ENCODE measurements around the gene SLC6A6.

The SLC6A6 gene

DNA sequence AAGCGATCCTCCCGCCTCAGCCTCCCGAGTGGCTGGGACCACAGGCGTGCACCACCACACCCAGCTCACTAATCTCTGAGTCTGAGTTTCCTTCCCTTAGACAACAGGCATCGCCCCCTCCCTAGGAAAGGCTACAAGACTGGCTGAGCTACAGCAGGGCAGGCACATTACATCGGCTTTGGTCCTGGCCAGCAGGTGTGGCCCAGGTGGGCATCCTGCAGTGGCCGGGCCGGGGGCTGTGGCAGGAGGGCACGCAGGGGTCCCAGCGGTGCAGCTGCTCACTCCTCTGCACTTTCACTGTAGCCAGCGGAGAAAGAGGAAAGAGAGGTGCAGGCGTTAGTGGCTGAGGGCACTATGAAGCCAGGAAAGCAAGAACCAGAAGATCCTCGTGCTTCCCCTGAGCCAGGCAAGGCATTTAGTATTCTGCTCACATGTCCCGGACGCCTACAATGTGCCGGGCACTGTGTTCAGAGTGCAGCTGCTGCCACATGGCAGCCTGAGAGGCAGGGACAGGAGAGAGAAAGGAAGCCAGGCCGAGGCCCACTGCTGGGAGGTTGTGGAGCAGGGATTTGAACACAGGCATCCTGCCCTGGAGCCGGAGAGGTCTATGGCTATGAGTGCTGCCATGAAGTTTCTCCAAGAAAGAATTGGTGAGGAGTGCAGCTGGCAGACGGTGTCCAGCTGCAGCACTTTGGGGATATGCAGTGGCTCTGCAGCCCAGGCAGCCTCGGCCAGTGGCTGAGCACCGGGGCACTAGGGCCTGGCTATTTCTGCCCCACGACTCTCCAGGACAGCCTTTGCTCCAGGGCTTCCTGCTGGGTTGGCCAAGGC is 115.4 kb downstream of the SLC6A6 start:
- no peak overlapping the region for H3K18ac ChIP-seq (ENCODE audit: low read length)
- no peaks in the 10 kb centered on the region for H3K27me3 ChIP-seq (ENCODE audit: insufficient read depth, low read length, poor library complexity)
- WGBS (ENCODE audit: extremely low coverage, insufficient coverage, low lambda C conversion rate): no CpG with 5 or more reads among the region's 22 CpGs
- no peak overlapping the region for H3K23ac ChIP-seq (ENCODE audit: low read length)
- H4K8ac ChIP-seq (ENCODE audit: low read depth, low read length): no peak overlapping the region
- H3K79me1 ChIP-seq (ENCODE audit: low read length): no peaks in the 10 kb centered on the region
- H2BK120ac ChIP-seq (ENCODE audit: low read depth, low read length): no peak overlapping the region
- no peak for DNase-seq
- H2BK15ac ChIP-seq (replicated peaks; ENCODE audit: low read depth): no peak overlapping the region
- H3K4me3 ChIP-seq (ENCODE audit: low read length): no peak overlapping the region
- H3K79me2 ChIP-seq (ENCODE audit: control insufficient read depth, insufficient read depth, low read length): no peaks in the 10 kb centered on the region
- H3K4me2 ChIP-seq (ENCODE audit: low read length): no peak overlapping the region
- no peak overlapping the region for H3K27ac ChIP-seq (ENCODE audit: low read depth, low read length)
- no peaks in the 10 kb centered on the region for H3K4me1 ChIP-seq (ENCODE audit: control insufficient read depth, low read depth, low read length)
- H3K36me3 ChIP-seq (ENCODE audit: control insufficient read depth, insufficient read depth, low read length): no peaks in the 10 kb centered on the region
- no peak overlapping the region for H2AK5ac ChIP-seq (ENCODE audit: low read length)
- H3K4ac ChIP-seq (ENCODE audit: low read depth, low read length): no peak overlapping the region
- H3K9ac ChIP-seq (ENCODE audit: low read length): no peak overlapping the region
- H4K5ac ChIP-seq (ENCODE audit: low read length): no peak overlapping the region
- H2BK5ac ChIP-seq (ENCODE audit: low read length): no peak overlapping the region
- no peak overlapping the region for H3K56ac ChIP-seq (ENCODE audit: low read length)

DNA sequence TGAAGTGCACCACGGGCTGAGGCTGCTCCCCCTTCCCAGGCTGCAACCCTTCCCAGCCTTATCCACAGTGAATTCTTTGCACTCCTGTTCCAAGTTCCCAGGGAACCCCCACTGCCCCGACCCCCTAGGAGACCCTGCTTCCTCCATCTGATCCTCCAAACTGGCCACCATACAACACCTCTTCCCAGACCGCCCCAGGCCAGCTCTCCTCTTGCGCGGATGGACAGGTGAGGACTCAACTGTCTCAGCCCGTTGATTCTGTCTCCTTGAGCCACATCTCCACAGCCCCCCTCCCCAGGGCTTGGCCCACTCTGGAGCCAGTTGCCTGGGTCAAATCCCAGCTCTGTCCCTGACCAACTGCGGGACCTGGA is 116.0 kb downstream of the SLC6A6 start:
- no peak overlapping the region for H2AK5ac ChIP-seq (ENCODE audit: low read length)
- no peak overlapping the region for H4K8ac ChIP-seq (ENCODE audit: low read depth, low read length)
- no peaks in the 10 kb centered on the region for H3K4me1 ChIP-seq (ENCODE audit: control insufficient read depth, low read depth, low read length)
- no peaks in the 10 kb centered on the region for H3K27me3 ChIP-seq (ENCODE audit: insufficient read depth, low read length, poor library complexity)
- H2BK120ac ChIP-seq (ENCODE audit: low read depth, low read length): no peak overlapping the region
- H2BK5ac ChIP-seq (ENCODE audit: low read length): no peak overlapping the region
- H3K79me2 ChIP-seq (ENCODE audit: control insufficient read depth, insufficient read depth, low read length): no peaks in the 10 kb centered on the region
- H3K4me2 ChIP-seq (ENCODE audit: low read length): no peak overlapping the region
- no peak overlapping the region for H4K5ac ChIP-seq (ENCODE audit: low read length)
- H3K18ac ChIP-seq (ENCODE audit: low read length): no peak overlapping the region
- H3K23ac ChIP-seq (ENCODE audit: low read length): no peak overlapping the region
- H3K9ac ChIP-seq (ENCODE audit: low read length): no peak overlapping the region
- no peak for DNase-seq
- H3K56ac ChIP-seq (ENCODE audit: low read length): no peak overlapping the region
- H3K36me3 ChIP-seq (ENCODE audit: control insufficient read depth, insufficient read depth, low read length): no peaks in the 10 kb centered on the region
- WGBS (ENCODE audit: extremely low coverage, insufficient coverage, low lambda C conversion rate): no CpG with 5 or more reads among the region's 7 CpGs
- no peak overlapping the region for H2BK15ac ChIP-seq (replicated peaks; ENCODE audit: low read depth)
- no peak overlapping the region for H3K27ac ChIP-seq (ENCODE audit: low read depth, low read length)
- no peak overlapping the region for H3K4me3 ChIP-seq (ENCODE audit: low read length)
- no peak overlapping the region for H3K4ac ChIP-seq (ENCODE audit: low read depth, low read length)
- H3K79me1 ChIP-seq (ENCODE audit: low read length): no peaks in the 10 kb centered on the region

DNA sequence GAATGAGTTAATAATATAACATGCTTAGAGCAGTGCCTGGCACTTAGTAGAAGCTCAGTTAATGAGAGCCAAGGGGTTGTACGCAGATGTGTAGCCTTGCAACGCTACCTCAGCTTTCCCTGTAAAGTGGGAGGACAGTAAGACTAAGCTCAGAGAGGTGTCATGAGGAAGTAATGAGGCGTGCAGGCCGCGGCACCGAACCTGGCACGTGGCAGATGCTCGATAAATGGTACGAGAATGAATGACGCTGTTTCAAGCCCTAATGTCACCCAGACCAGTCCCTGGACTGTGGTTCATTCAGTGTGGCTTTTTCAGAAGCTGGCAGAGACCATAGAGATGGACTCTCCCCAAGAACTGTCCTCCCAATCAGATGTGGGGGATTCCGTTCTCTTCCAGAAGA is 116.5 kb downstream of the SLC6A6 start:
- Histone ChIP-seq H2BK120ac (ENCODE audit: low read depth, low read length) (no peak overlapping the region), H3K4me3 (ENCODE audit: low read length) (no peak overlapping the region), H3K56ac (ENCODE audit: low read length) (no peak overlapping the region), H2BK15ac (replicated peaks; ENCODE audit: low read depth) (no peak overlapping the region), H2BK5ac (ENCODE audit: low read length) (no peak overlapping the region), H3K4me2 (ENCODE audit: low read length) (no peak overlapping the region), H3K27me3 (ENCODE audit: insufficient read depth, low read length, poor library complexity) (no peaks in the 10 kb centered on the region), H2AK5ac (ENCODE audit: low read length) (no peak overlapping the region), H3K79me2 (ENCODE audit: control insufficient read depth, insufficient read depth, low read length) (no peaks in the 10 kb centered on the region), H4K8ac (ENCODE audit: low read depth, low read length) (no peak overlapping the region), H3K36me3 (ENCODE audit: control insufficient read depth, insufficient read depth, low read length) (no peaks in the 10 kb centered on the region), H3K4ac (ENCODE audit: low read depth, low read length) (no peak overlapping the region), H4K5ac (ENCODE audit: low read length) (no peak overlapping the region), H3K4me1 (ENCODE audit: control insufficient read depth, low read depth, low read length) (no peaks in the 10 kb centered on the region), H3K79me1 (ENCODE audit: low read length) (no peaks in the 10 kb centered on the region), H3K9ac (ENCODE audit: low read length) (no peak overlapping the region), H3K18ac (ENCODE audit: low read length) (no peak overlapping the region), H3K23ac (ENCODE audit: low read length) (no peak overlapping the region), H3K27ac (ENCODE audit: low read depth, low read length) (no peak overlapping the region)
- no CpG with 5 or more reads among the region's 11 CpGs for WGBS (ENCODE audit: extremely low coverage, insufficient coverage, low lambda C conversion rate)
- no peak for DNase-seq

DNA sequence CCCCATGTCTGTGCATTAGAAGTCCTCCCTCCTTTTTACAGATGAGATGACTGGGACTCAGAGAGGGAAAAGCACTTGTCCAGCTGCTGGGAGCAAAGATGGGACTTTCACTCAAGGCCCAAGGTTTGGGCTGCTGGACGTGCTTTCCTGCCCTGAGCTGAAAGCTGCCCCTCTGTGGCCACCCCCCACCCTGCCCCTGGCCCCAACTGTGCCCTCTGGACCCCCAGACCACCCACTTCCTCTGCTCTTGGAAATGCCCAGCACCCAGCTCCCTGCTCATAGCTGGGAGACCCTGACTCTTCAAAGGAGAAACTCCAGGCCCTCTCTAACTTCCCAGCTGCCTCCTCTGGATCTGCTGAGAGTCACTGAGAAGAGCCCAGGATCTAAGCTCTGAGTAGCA is 117.0 kb downstream of the SLC6A6 start:
- Histone ChIP-seq H3K79me1 (ENCODE audit: low read length) (no peaks in the 10 kb centered on the region), H4K5ac (ENCODE audit: low read length) (no peak overlapping the region), H3K56ac (ENCODE audit: low read length) (no peak overlapping the region), H2BK5ac (ENCODE audit: low read length) (no peak overlapping the region), H3K23ac (ENCODE audit: low read length) (no peak overlapping the region), H2BK120ac (ENCODE audit: low read depth, low read length) (no peak overlapping the region), H2BK15ac (replicated peaks; ENCODE audit: low read depth) (no peak overlapping the region), H3K4me1 (ENCODE audit: control insufficient read depth, low read depth, low read length) (no peaks in the 10 kb centered on the region), H3K79me2 (ENCODE audit: control insufficient read depth, insufficient read depth, low read length) (no peaks in the 10 kb centered on the region), H4K8ac (ENCODE audit: low read depth, low read length) (no peak overlapping the region), H3K4me2 (ENCODE audit: low read length) (no peak overlapping the region), H2AK5ac (ENCODE audit: low read length) (no peak overlapping the region), H3K9ac (ENCODE audit: low read length) (no peak overlapping the region), H3K27ac (ENCODE audit: low read depth, low read length) (no peak overlapping the region), H3K4me3 (ENCODE audit: low read length) (no peak overlapping the region), H3K36me3 (ENCODE audit: control insufficient read depth, insufficient read depth, low read length) (no peaks in the 10 kb centered on the region), H3K18ac (ENCODE audit: low read length) (no peak overlapping the region), H3K4ac (ENCODE audit: low read depth, low read length) (no peak overlapping the region), H3K27me3 (ENCODE audit: insufficient read depth, low read length, poor library complexity) (no peaks in the 10 kb centered on the region)
- WGBS (ENCODE audit: extremely low coverage, insufficient coverage, low lambda C conversion rate): no CpG with 5 or more reads among the region's 1 CpG
- DNase-seq: no peak

DNA sequence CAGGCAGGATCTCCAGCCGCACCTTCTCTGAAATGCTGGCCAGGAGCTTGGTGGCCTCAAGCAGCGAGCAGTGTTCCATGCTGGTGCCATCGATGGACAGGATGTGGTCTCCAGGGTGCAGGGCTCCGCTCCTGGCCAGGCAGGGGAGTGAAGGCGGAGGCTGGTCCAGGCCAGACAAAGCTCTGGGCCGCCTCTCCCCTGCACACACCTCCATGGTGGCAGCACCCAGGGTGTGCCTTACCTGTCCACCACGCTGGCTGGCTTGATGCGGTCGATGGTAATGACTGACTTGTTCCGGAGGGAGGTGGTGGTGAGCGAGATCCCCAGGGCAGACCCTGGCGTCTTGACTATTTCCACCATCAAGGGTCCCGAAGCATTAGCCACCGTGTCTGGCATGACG is 117.7 kb downstream of the SLC6A6 start:
- no peak overlapping the region for H3K4me2 ChIP-seq (ENCODE audit: low read length)
- H2BK5ac ChIP-seq (ENCODE audit: low read length): no peak overlapping the region
- H3K79me1 ChIP-seq (ENCODE audit: low read length): no peaks in the 10 kb centered on the region
- no peaks in the 10 kb centered on the region for H3K4me1 ChIP-seq (ENCODE audit: control insufficient read depth, low read depth, low read length)
- no peak overlapping the region for H3K27ac ChIP-seq (ENCODE audit: low read depth, low read length)
- WGBS (ENCODE audit: extremely low coverage, insufficient coverage, low lambda C conversion rate): no CpG with 5 or more reads among the region's 15 CpGs
- H3K79me2 ChIP-seq (ENCODE audit: control insufficient read depth, insufficient read depth, low read length): no peaks in the 10 kb centered on the region
- no peak overlapping the region for H2BK15ac ChIP-seq (replicated peaks; ENCODE audit: low read depth)
- no peak overlapping the region for H3K56ac ChIP-seq (ENCODE audit: low read length)
- H3K27me3 ChIP-seq (ENCODE audit: insufficient read depth, low read length, poor library complexity): no peaks in the 10 kb centered on the region
- H4K5ac ChIP-seq (ENCODE audit: low read length): no peak overlapping the region
- H4K8ac ChIP-seq (ENCODE audit: low read depth, low read length): no peak overlapping the region
- H3K9ac ChIP-seq (ENCODE audit: low read length): no peak overlapping the region
- H3K18ac ChIP-seq (ENCODE audit: low read length): no peak overlapping the region
- H2AK5ac ChIP-seq (ENCODE audit: low read length): no peak overlapping the region
- no peak overlapping the region for H3K4me3 ChIP-seq (ENCODE audit: low read length)
- H3K36me3 ChIP-seq (ENCODE audit: control insufficient read depth, insufficient read depth, low read length): no peaks in the 10 kb centered on the region
- H3K4ac ChIP-seq (ENCODE audit: low read depth, low read length): no peak overlapping the region
- H2BK120ac ChIP-seq (ENCODE audit: low read depth, low read length): no peak overlapping the region
- no peak for DNase-seq
- no peak overlapping the region for H3K23ac ChIP-seq (ENCODE audit: low read length)

DNA sequence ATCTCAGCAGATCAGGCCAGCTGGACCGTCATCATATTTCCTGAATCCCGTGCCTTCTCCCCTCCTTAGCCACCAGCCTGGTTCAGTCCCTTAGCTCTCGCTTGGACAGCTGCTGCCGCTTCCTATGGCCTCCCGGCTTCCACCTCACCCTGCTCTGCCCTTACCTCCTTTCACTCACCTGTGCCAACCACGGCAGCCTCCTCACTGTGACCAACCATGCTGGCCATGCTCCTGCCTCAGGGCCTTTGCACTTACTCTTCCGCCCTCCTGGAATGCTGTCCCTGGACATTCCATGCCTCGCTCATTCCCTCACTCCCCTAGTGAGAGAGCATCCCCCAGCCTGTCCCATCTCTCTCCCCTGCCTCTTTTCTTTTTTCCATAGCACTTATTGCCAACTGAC is 118.6 kb downstream of the SLC6A6 start:
- no CpG with 5 or more reads among the region's 8 CpGs for WGBS (ENCODE audit: extremely low coverage, insufficient coverage, low lambda C conversion rate)
- no peak overlapping the region for H2BK120ac ChIP-seq (ENCODE audit: low read depth, low read length)
- no peak overlapping the region for H4K8ac ChIP-seq (ENCODE audit: low read depth, low read length)
- no peak overlapping the region for H3K27ac ChIP-seq (ENCODE audit: low read depth, low read length)
- H3K56ac ChIP-seq (ENCODE audit: low read length): no peak overlapping the region
- no peaks in the 10 kb centered on the region for H3K79me2 ChIP-seq (ENCODE audit: control insufficient read depth, insufficient read depth, low read length)
- no peaks in the 10 kb centered on the region for H3K36me3 ChIP-seq (ENCODE audit: control insufficient read depth, insufficient read depth, low read length)
- no peak overlapping the region for H4K5ac ChIP-seq (ENCODE audit: low read length)
- no peaks in the 10 kb centered on the region for H3K79me1 ChIP-seq (ENCODE audit: low read length)
- no peak overlapping the region for H2AK5ac ChIP-seq (ENCODE audit: low read length)
- no peak overlapping the region for H3K4me3 ChIP-seq (ENCODE audit: low read length)
- no peak overlapping the region for H3K4me2 ChIP-seq (ENCODE audit: low read length)
- H3K4me1 ChIP-seq (ENCODE audit: control insufficient read depth, low read depth, low read length): peaks cover 2% of the 10 kb centered on the region
- H3K23ac ChIP-seq (ENCODE audit: low read length): no peak overlapping the region
- no peak overlapping the region for H3K4ac ChIP-seq (ENCODE audit: low read depth, low read length)
- DNase-seq: no peak
- no peak overlapping the region for H3K18ac ChIP-seq (ENCODE audit: low read length)
- H2BK15ac ChIP-seq (replicated peaks; ENCODE audit: low read depth): no peak overlapping the region
- no peak overlapping the region for H3K9ac ChIP-seq (ENCODE audit: low read length)
- H3K27me3 ChIP-seq (ENCODE audit: insufficient read depth, low read length, poor library complexity): no peaks in the 10 kb centered on the region
- no peak overlapping the region for H2BK5ac ChIP-seq (ENCODE audit: low read length)
